HL-60/S4 (cell line): ENCODE data around the gene CLIC3.

Experiments used
- in situ Hi-C: fragments of 300-500 bp; cut with MboI; formaldehyde crosslinking; loops from 2 replicates; pipeline ENCODE4 v1.14.3; 2022; ENCODE audit warnings: low sequenced_read_pairs

CLIC3 gene

DNA sequence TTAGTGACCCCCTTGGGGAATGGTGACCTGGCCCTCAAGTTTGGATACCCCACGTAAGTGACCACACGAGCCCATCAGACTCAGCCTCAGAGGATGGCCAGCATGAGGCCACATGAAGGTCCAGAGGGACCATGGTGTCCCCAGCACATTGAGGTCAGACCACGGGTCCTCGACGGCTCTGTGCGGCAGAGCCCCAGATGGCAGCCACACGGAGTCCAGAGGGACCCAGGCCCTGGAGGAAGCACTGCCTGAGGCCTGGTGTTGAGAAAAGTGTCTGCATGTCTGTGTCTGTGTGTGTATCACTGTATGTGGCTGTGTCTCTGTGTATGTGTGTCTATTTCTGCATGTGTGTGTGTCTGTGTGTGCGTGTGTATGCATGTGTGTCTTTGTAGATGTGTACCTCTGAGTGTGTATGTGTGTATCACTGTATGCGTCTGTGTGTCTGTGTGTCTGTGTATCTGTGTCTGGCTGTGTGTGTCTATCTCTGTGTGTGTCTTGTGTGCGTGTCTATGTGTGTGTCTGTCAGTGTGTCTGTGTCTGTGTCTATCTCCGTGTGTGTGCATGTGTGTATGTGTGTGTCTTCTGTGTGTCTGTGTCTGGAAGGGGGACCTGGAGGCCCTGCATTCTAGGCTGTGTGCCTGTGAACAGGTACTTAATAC lies 12.6 kb downstream of the CLIC3 start:
- in situ Hi-C loops, result no loop called here

DNA sequence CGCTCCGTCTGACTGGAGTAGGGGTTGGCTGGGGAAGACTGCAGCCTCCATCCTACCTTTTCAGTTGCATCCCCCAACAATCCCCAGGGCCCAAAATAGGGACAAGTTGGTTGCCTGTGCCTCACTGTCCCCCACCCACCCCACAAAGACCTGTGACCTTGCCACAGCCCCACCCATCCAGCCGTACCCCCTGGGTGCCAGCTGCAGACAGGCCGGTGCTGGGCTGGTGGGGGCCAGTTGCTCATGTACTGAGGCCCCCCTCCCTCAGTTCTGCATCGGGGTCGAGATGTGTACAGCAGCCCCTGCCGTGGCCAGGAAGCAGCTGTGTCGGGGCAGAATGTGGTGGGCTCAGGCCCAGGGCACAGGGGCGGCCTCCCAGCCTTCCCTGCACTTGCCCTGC lies 13.2 kb downstream of the CLIC3 start:
- in situ Hi-C loops, result no loop called here

DNA sequence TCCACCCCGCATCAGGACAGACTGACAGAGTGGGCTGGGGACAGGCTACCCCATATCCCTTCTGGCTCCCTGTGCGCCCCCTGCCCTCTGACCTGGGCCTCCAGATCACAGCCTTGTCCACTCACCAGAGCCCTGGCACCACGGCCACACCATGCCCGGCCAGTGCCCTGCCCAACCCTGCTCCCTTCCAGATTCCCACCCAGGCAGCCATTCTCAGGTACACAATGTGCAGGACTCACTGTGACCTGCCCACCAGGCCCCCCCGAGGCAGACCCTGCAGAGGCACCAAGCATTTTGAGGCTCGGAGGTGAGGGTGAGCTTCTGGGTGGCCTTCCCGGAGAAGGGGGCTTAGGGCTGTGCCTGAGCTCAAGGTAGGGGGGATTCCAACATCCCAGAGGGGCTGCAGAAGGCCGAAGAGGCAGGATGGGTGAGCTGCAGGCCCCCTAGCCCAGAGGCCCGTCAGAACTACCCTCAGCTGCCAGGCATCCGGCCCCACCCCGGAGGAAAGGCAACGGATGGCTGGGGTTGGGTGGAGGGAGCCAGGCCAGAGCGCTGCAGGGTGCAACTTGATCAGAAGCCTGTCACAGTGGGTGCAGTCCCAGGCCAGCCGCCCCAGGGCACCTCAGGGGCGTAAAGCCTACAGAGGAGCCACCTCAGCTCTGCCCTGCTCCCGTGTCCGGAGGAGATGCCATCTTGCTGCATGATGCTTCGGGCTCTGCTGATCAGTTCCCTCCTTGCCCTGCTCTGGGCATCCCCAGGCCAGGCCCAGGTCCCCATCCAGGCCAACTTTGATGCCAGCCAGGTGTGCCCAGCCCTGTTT lies 13.9 kb downstream of the CLIC3 start, which contains the start of gene LCNL1:
Gene LCNL1, plus strand, starts transcription at position 762 of the 820 bp plus-strand sequence. CDS start 594 bp downstream, outside the sequence.
- in situ Hi-C loops, result no loop called here

DNA sequence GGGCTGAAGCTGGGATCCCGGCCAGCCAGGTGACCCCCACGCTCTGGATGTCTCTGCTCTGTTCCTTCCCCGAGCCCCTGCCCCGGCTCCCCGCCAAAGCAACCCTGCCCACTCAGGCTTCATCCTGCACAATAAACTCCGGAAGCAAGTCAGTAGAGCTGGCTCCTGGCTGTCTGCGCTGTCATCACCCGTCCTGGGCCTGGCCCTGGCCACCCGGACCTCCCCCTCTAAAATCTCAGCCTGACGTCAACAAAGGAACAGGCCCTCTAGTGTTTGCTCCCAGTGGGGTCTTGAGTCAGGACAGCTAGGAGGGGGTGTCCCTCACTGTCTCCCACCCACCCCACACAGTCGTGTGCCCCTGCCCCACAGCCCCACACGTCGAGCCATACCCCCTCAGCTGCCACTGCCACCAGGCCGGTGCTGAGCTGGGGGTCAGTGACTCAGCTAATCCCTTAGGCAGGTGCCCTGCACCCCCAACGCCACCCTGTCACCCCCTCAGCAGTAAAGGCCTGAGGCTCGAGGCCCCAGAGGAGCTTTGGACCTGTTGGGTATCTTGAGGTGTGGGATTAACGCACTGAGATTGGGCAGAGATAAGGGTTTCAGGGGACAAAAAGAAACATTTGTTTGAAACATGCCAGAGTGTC lies 14.7 kb downstream of the CLIC3 start:
- in situ Hi-C loops, result no loop called here

DNA sequence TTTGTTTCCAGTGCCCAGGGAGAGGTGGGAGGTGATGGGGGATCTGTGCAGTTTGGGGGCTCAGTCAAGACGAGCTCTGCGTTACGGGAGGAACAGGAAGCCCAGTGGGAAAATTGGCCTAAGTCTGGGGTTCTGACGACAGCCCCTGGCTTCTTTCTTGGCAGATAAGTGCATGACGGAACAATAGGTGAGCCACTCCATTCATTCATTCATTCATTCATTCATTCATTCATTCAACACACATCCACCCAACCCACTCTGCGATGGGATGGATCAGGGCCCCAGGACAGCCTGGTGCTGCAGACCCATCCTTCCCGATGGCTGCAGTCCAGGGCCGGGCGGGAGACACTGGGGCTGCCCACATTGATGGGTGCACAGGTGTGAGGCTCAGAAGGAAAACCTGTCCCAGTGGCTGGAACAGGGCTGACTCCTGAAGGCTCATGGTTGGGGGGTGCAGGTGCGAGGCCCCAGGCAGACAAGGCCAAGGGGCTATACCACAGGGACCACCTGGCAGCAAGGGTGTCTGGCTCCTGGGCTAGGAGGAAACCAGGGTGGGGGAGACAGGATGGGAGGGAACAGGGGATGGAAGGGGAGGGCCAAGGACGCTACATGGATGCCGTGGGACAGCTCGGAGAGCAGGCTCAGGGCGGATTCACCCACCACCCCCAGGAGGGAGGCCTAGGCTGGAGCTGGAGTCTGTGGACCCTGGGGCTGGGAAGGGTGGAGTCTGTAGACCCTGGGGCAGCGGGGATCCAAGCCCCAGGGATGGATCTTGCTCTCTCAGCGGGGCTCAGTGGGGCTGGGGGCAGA lies 15.5 kb downstream of the CLIC3 start:
- in situ Hi-C loops, result no loop called here

DNA sequence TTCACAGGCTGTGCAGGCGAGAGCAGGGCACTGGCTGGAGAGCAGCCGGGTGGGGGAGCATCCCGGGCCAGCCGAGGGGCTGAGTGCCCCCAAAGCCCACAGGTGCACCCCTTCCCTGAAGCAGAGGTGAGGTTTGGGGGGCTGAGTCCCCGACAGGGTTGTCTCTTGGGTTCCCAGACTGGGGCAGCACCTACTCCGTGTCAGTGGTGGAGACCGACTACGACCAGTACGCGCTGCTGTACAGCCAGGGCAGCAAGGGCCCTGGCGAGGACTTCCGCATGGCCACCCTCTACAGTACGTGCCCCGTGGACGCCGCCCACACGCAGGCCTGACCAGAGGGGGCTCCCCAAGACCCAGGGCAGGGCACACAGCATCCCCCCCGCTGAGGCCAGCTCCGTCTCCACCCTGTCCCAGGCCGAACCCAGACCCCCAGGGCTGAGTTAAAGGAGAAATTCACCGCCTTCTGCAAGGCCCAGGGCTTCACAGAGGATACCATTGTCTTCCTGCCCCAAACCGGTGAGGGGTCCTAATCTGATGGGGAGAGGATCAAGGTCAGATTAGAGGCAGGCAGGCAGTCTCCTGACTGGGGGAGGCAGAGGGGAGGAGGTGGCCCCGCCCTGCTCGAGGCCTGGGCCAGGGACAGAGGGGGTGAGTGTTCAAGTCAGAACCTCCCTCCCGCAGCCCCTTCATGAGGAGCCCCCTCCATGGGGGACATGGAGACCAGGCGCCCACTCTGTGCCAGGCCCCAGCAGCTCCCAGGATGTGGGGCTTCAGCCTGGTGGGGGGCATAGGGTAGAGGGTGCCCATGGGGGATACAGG lies 16.4 kb downstream of the CLIC3 start:
- in situ Hi-C loops, result no loop called here

DNA sequence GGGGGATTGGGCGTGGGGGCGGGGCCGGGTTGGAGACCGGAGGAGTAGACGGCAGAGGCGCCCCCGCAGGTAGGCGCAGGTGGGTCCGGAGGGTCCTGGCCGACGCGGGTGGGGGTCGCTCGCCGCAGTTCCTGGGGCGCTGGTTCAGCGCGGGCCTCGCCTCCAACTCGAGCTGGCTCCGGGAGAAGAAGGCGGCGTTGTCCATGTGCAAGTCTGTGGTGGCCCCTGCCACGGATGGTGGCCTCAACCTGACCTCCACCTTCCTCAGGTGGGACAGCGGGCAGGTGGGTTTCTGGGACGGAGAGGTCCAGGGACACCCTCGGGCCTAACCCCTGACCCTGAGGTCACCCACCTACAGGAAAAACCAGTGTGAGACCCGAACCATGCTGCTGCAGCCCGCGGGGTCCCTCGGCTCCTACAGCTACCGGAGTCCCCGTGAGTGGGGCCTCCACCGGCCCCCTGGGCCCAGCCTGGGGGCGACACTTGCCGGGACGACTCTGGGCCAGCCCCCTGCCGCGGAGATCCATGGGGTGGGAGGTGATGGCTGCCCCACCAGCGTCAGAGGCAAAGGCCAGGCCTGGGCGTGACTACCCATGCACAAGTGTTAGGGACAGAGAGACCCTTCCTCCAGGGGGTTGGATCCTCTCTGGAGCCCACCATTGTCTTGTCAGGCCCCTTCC lies 17.4 kb downstream of the CLIC3 start:
- in situ Hi-C loops, result no loop called here

DNA sequence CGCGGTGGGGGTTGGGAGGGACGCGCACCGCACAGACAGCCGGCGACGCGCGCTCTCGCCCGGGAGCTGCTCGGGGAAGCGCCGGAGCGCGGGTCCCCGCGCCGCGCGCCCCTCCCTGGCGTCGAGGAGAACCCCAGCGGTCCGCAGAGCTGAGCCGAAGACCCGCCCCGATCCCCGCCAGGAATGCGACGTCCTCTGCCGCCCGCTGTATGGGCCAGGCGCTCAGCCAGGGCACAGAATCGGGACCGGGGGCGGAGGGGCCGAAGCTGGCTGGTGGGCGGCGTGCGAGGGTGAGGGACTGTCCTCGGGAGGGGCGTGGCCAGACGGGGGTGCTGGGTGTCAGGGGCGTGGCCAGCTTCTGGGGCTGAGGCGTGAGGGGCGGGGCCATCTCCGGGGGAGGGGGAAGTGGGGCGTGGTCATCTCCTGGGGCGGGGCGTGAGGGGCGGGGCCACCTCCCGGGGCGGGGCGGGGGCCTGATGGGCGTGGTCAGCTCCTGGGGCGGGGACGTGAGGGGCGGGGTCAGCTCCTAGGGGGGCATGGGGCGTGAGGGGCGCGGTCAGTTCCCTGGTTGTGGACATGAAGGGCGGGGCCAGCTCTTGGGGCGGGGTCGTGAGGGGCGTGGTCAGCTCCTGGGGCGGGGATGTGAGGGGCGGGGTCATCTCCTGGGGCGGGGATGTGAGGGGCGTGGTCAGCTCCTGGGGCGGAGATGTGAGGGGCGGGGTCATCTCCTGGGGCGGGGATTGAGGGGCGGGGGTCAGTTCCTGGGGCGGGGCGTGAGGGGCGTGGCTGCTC lies 18.1 kb downstream of the CLIC3 start:
- in situ Hi-C loops, result no loop called here

DNA sequence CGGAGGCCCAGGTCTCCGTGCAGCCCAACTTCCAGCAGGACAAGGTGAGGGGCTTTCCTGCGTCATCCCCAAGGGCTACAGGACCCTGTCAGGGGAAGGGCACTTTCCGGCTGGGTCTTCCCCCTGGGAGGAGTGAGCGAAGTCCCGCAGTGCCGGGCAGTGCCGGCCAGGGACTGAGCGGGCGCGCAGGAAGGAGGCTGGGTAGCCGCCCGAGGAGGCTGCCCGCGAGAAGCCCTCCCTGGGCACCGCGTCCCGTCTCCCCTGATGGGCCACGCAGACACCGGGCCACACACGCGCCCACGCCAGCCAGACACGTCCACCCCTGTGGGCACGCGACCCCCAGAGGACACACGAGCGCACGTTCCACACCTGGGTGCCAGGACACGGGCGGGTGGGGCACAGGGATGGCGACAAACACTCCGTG lies 18.7 kb downstream of the CLIC3 start:
- in situ Hi-C loops, result no loop called here

DNA sequence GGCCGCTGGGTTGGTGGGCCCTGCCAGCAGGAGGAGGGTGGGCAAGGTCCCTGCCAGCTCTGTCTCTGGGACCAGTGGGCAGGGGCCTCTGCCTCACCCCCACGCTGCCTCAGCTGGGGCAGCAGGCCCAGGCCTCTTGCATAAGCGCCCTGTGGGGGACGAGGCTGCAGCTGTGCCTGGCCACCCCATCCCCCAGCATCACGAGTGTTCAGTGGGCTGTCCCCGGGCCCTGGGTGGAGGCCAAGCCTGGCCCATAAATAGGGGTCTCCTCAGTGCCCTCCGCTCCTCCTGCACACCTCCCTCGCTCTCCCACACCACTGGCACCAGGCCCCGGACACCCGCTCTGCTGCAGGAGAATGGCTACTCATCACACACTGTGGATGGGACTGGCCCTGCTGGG lies 19.1 kb downstream of the CLIC3 start, which contains the start of gene PTGDS:
Gene PTGDS, plus strand, starts transcription at position 282 of the 400 bp plus-strand sequence. Its CDS starts 75 bp downstream, at position 357.
- in situ Hi-C loops, result no loop called here

DNA sequence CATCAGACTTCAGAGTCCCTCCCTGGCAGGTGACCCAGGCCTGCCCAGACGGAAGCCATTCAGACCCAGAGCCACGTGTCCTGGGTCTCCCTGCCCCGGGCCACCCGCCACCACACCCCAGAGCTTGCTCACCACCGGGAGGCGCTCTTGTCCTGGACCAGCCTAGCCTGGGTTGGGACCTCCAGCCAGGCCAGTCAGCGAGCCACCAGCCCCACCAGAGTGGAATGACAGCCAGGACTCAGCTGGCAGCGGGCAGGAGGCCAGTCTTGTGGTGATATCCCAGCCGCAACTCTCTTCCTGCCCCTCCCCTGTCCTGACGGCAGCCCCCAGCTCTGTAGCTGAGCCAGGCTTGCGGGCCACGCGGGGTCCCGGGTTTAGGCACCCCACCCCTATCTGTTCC lies 20.7 kb downstream of the CLIC3 start:
- in situ Hi-C loops, result no loop called here

DNA sequence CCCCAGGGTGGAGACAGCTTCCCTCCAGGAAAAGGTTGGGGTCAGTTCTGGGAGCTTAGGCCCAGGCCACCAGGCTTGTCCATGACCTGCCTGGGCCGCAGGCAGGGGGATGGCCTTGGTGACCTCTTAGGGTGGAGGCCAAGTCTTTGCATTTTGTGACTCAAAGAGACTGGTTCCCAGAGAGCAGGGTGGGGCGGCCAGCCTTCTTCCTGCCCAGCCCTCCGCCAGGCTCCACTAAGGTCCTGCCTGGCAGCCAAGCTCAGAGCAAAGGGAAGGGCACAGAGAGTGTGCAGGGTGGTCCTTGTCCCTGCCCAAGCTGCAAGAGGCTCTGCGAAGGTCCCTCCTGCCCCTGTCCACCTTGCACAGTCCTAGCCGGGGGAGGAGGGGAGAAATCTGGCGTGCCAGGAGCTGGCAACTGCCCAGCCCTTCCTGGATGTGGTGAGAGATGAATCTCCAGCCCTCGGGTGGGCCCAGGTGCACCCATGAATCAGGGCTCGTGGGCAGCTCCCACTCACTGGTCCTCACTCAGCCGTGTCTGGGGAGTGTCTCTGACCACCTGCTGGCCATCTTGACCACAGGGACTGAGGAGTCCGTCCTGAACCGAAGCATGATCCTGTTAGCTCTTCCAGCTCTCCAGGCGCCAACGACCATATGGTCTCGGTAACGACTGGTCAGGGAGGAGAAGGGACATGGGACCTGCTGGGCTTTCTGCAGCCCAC lies 21.4 kb downstream of the CLIC3 start:
- in situ Hi-C loops, result no loop called here

DNA sequence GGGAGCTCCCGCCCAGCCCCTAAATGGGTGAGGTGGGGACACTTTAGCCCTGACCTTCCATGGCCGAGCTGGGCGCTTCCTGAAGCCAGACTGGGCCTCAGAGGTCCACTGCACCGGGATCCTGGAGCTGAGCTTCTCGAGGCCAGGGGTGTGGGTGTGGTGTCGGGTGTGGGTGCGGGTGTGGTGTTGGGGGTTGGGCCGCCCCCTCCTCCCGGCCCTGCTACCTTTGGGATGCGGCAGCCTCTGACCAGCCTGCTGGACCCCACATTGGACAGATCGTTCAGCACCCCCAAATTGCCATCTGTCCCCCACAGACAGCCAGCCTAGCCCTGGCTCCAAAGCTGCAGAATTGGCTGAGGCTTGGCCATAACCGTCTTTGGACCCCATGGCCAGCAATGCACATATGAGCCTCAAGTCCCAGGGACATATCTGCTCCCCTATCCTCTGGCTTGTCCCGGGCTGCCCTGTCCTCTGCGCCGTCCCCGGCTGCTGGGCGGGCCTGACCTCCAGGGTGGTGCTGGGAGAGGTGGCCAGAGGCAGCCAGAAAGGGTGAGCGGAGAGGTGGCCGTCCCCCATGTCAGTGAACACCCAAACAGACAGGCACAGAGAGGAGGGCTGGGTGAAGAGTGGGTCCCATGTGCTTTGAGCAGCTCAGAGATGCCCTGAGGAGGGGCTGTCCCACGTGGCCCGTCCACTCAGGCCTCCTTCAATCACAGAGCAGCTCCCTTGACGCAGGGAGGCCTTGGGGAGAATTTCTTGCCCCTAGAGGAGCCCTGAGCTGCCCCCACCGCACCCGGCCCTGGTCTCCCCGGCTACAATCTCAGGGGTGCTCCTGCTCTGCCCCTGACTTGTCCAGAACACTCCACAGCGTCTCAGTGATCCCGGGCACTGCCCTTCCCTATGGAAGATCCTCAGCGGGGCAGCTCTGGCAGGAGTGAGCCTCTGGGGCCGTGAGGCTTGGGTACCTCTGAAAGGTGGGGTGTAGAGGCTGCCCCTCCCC lies 22.4 kb downstream of the CLIC3 start:
- in situ Hi-C loops, result no loop called here

DNA sequence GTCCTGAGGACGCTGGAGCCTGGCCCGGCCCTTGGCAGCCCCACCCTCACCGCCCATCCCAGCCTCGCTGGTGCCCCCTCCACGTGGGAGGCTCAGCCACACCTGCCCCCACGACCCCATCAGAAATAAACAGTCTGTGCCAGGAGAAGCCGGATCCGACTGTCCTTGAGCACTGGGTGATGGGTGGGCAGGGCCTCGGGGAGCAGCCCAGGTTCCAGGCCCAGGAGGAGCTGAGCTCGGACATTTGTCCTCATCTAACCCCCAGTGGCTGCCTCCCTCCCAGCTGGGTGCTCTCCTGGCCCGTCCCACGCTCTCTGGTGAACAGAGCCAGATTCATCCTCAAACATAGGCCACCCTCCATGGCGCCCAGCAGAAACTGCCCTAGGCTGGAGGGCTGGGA lies 23.6 kb downstream of the CLIC3 start:
- in situ Hi-C loops, result no loop called here

DNA sequence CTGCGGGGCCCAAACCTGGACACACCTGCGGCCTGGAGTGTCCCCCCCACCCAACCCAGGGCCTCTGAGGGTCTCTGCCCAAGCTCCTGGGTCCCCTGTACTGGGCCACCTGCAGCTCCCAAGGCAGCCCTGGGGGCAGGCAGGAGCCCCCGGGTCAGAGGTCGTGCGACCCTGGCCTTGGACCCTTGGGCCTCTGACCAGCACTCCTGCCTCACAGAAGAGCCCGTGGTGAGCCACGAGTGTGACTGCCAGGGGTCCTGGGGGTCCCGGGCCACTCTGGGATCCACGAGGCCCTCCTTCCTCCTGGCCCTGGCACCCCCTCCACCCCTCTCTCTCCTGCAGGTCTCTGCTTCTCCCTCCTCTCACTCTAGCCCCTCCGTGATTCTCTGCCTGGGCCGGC lies 24.0 kb downstream of the CLIC3 start:
- in situ Hi-C loops, result no loop called here

DNA sequence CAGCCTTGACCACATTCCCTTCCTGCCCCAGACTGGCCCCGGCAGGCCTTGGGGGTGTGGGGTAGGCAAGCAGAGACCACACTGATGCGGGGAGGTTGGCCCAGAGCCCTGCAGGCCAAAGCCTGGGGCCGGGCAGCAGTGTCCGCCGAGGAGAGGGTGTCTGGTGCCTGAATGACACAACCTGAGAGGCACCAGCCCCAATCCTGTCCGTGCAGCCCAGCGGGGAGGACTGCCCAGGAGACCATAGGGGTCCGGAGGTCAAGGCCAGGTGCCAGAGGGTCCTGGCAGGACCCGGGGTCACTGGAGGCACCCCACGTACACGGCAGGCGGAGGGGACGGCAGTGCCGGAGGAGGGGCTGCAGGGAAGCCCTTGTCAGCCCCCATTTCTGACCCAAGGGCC lies 24.6 kb downstream of the CLIC3 start:
- in situ Hi-C loops, result no loop called here

DNA sequence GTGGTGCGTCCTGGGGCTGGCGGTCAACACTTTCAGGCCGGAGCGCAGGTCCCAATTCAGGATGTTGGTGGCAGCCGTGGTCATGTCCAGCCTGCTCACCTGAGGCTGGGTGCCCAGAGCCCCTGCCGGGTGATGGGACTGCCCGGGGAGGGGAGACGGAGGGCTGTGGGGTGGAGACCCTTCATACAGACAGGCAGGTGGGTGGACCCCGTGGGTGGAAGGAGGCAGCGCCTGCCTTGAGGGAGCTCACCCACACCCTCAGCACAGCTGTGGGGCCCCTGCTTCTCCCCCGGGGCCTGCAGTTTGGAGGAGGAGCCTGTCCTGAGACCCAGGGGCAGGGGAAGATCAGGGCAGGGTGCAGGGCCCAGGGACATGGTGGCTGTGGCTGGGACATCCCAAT lies 26.0 kb downstream of the CLIC3 start:
- in situ Hi-C loops, result no loop called here
